B cell (primary cell): ENCODE measurements around the gene EXOSC2. TPM values are rescaled to one million over a fixed set of nuclear protein-coding genes. Genes with fewer than 3 reads are reported as not detected.

ENCODE experiments used
- ATAC-seq: fragments of 200-7000 bp; cut with Tn5 transposase; one replicate; pipeline ENCODE4 v1.10.0; 2021; ENCODE audit warnings: low read depth, mild to moderate bottlenecking, moderate number of reproducible peaks, moderate library complexity
- CTCF ChIA-PET: fragments of 350-600 bp; sonication (Branson Sonifier 250); formaldehyde crosslinking; loops from one replicate; lab custom pipeline; 2021; ENCODE audit warnings: antibody characterized with exemption, inconsistent platforms; lab: Charles Lee
- POLR2A ChIA-PET: fragments of 350-600 bp; sonication (Branson Sonifier 250); formaldehyde crosslinking; loops from one replicate; lab custom pipeline; 2021; ENCODE audit warnings: antibody characterized with exemption; lab: Charles Lee
- DNase-seq: peaks from one replicate; pipeline ENCODE4 v3.0.0; 2013
- H2AFZ ChIP-seq: 2 replicates; pipeline ENCODE4 v1.6.1; 2012; ENCODE audit warnings: mild to moderate bottlenecking, low read depth, low read length; ENCODE audit not compliant: insufficient read depth, poor library complexity, severe bottlenecking
- H3K27ac ChIP-seq, 2 donors: 1 replicate in 1 of 2; 2 replicates in 1 of 2; pipeline ENCODE4 v1.5.1; 2012 to 2013; ENCODE audit warnings: low read length in 2 of 2, mild to moderate bottlenecking in 2 of 2, moderate library complexity in 1 of 2
- H3K27me3 ChIP-seq, 4 experiments: fragments of 200-600 bp in 1 of 4; sonication (generic) in 1 of 4; replicated peaks in 1 of 4; 1 replicate in 2 of 4; 2 replicates in 2 of 4; pipeline versions ENCODE4 v1.6.1 to v1.7.0; 2013 to 2016; ENCODE audit warnings: low read length in 3 of 4, mild to moderate bottlenecking in 2 of 4, mixed read lengths in 1 of 4, moderate library complexity in 1 of 4; ENCODE audit not compliant: insufficient read depth in 4 of 4, control insufficient read depth in 3 of 4; ENCODE audit errors: control extremely low read depth in 1 of 4
- H3K36me3 ChIP-seq, 2 experiments: replicated peaks in 1 of 2; 1 replicate in 1 of 2; 2 replicates in 1 of 2; pipeline versions ENCODE4 v1.6.1 to v1.7.1; 2013; ENCODE audit warnings: low read length in 1 of 2; ENCODE audit not compliant: insufficient read depth in 2 of 2, control insufficient read depth in 1 of 2; ENCODE audit errors: control extremely low read depth in 1 of 2, extremely low read depth in 1 of 2
- H3K4me1 ChIP-seq, 2 donors: fragments of 200-600 bp in 1 of 2; sonication (generic) in 1 of 2; 1 replicate in 1 of 2; 2 replicates in 1 of 2; pipeline versions ENCODE4 v1.5.1 to v1.6.1; 2013 to 2017; ENCODE audit warnings: low read length in 2 of 2; ENCODE audit not compliant: control insufficient read depth in 2 of 2, insufficient read depth in 2 of 2
- H3K4me2 ChIP-seq: replicated peaks from 2 replicates; pipeline ENCODE3; 2012; ENCODE audit warnings: mild to moderate bottlenecking, low read depth, low read length; ENCODE audit not compliant: poor library complexity, severe bottlenecking
- H3K4me3 ChIP-seq, 5 experiments: fragments of 200-600 bp in 1 of 5; sonication (generic) in 1 of 5; 1 replicate in 3 of 5; 2 replicates in 2 of 5; pipeline versions ENCODE4 v1.5.1 to v1.7.0; 2011 to 2016; ENCODE audit warnings: low read length in 4 of 5, mild to moderate bottlenecking in 4 of 5, low read depth in 2 of 5, control low read depth in 1 of 5, moderate library complexity in 1 of 5; ENCODE audit not compliant: insufficient read depth in 1 of 5; ENCODE audit errors: control extremely low read depth in 1 of 5, extremely low read depth in 1 of 5
- H3K79me2 ChIP-seq: fragments of 200-600 bp; sonication (generic); one replicate; pipeline ENCODE4 v1.6.0; 2016; ENCODE audit warnings: low read length; ENCODE audit not compliant: control insufficient read depth, insufficient read depth
- H3K9ac ChIP-seq: fragments of 200-600 bp; sonication (generic); 2 replicates; pipeline ENCODE4 v1.6.1; 2017; ENCODE audit warnings: mild to moderate bottlenecking, low read length, moderate library complexity
- H3K9me3 ChIP-seq, 3 donors: one replicate each; pipeline versions ENCODE4 v1.6.1 to v1.7.1; 2013; ENCODE audit warnings: low read length in 2 of 3; ENCODE audit not compliant: control insufficient read depth in 2 of 3, insufficient read depth in 1 of 3; ENCODE audit errors: control extremely low read depth in 1 of 3
- H4K20me1 ChIP-seq: 2 replicates; pipeline ENCODE4 v1.6.0; 2012; ENCODE audit warnings: mild to moderate bottlenecking, low read length; ENCODE audit not compliant: insufficient read depth, control insufficient read depth, poor library complexity, severe bottlenecking
- H3K27ac Mint-ChIP-seq: one replicate; pipeline ENCODE4 v1.8.0; 2021; ENCODE audit warnings: mixed read lengths
- H3K27me3 Mint-ChIP-seq: one replicate; pipeline ENCODE4 v1.8.0; 2021; ENCODE audit warnings: mixed read lengths
- H3K4me1 Mint-ChIP-seq: one replicate; pipeline ENCODE4 v1.8.0; 2021; ENCODE audit warnings: mixed read lengths
- H3K4me3 Mint-ChIP-seq: one replicate; pipeline ENCODE4 v1.8.0; 2021; ENCODE audit warnings: mixed read lengths
- H3K9me3 Mint-ChIP-seq: one replicate; pipeline ENCODE4 v1.8.0; 2022; ENCODE audit warnings: mixed read lengths; ENCODE audit not compliant: insufficient read depth
- CTCF ChIP-seq: fragments of 200-600 bp; IDR thresholded peaks from one replicate; pipeline ENCODE4 v1.8.0; 2022; ENCODE audit warnings: antibody characterized with exemption, mild to moderate bottlenecking
- EZH2 ChIP-seq: IDR thresholded peaks from 2 replicates; pipeline ENCODE4 v1.6.1; 2012; ENCODE audit warnings: borderline replicate concordance, low read depth, mild to moderate bottlenecking, moderate library complexity, low read length; ENCODE audit not compliant: insufficient read depth, poor library complexity, severe bottlenecking
- WGBS: methylation state at CpG from one replicate; pipeline ENCODE4 v1.1.5; 2013; ENCODE audit warnings: missing lambda C conversion rate; ENCODE audit not compliant: insufficient coverage; 5-methylcytosine and 5-hydroxymethylcytosine counted together
- intact Hi-C: fragments of 100-400 bp; cut with micrococcal nuclease; formaldehyde crosslinking; loops from one replicate; pipeline ENCODE4 v1.10.0; 2022
- polyA plus RNA-seq: library from polyadenylated mRNA; depleted of rRNA; stranded (reverse); fragments of >200 nt; gene quantifications from 2 replicates; pipeline ENCODE4 v1.2.3, GENCODE V29; 2012
- total RNA-seq, 2 donors: library from RNA; stranded (reverse); fragments of 120-200 nt in 1 of 2; gene quantifications; 1 replicate in 1 of 2; 2 replicates in 1 of 2; pipeline versions ENCODE4 v1.2.3 to v1.2.4, GENCODE V29; 2013 to 2022

EXOSC2 gene
- total and polyA plus RNA-seq, 2 donors (not counting 1 experiment from before 2014, with no cell fraction given), result 31.5 to 53.3 TPM

GRCh38 chr9:130710822-130711352 lies 17.3 kb downstream of the EXOSC2 start:
- no peaks in the 10 kb centered on the region for H3K9me3 ChIP-seq
- ATAC-seq (no peak), DNase-seq (no peak)
- H4K20me1 ChIP-seq, result peaks cover 9% of the 10 kb centered on the region
- H3K27me3 ChIP-seq, result no peaks in the 10 kb centered on the region
- ChIA-PET CTCF (interaction anchor here (0.9 to 11.6 kb wide), 5 partner anchors 9 to 336 kb away, joined by 3 to 133 read pairs (median 17); partner anchors contain the start of gene EXOSC2), POLR2A (interaction anchor here (0.7 kb wide), 1 partner anchor 834 kb away, joined by 5 read pairs; no protein-coding TSS in a partner anchor)
- H3K9me3 Mint-ChIP-seq, result no peaks in the 10 kb centered on the region
- no peak overlapping the region for H3K9ac ChIP-seq
- intact Hi-C loops, result loop anchor here (5.0 kb wide), 1 partner anchor 416 kb away; the partner anchor contains the start of gene NUP214
- no peak overlapping the region for H2AFZ ChIP-seq
- peak overlapping the region; percentile 24 for H3K27ac Mint-ChIP-seq
- TF ChIP-seq EZH2, result no peak
- no peak for TF ChIP-seq CTCF
- H3K4me2 ChIP-seq, result no peak overlapping the region
- peak overlapping the region; percentile 18 for H3K4me3 Mint-ChIP-seq
- whole genome bisulfite sequencing, result 100% methylated on average over 5 of the region's 8 CpGs
- no peak overlapping the region for H3K4me3 ChIP-seq
- H3K27me3 Mint-ChIP-seq, result no peaks in the 10 kb centered on the region
- H3K4me1 Mint-ChIP-seq, result peaks cover 30% of the 10 kb centered on the region
- no peak overlapping the region for H3K27ac ChIP-seq
- H3K36me3 ChIP-seq, result no peaks in the 10 kb centered on the region
- H3K79me2 ChIP-seq, result peaks cover 30% of the 10 kb centered on the region
- H3K4me1 ChIP-seq, result peaks cover 24 to 32% of the 10 kb centered on the region in 2 donors

- H3K27me3 ChIP-seq, result no peaks in the 10 kb centered on the region
- no peak overlapping the region for H3K4me2 ChIP-seq
- H3K79me2 ChIP-seq, result peaks cover 36% of the 10 kb centered on the region
- no peaks in the 10 kb centered on the region for H3K9me3 ChIP-seq
- intact Hi-C loops, result loop anchor here (5.0 kb wide), 1 partner anchor 416 kb away; the partner anchor contains the start of gene NUP214
- 98% methylated on average over 7 of the region's 8 CpGs for WGBS
- ATAC-seq (no peak), DNase-seq (no peak)
- Mint-ChIP-seq H3K4me1 (peaks cover 32% of the 10 kb centered on the region), H3K9me3 (no peaks in the 10 kb centered on the region), H3K27me3 (no peaks in the 10 kb centered on the region), H3K27ac (no peak overlapping the region), H3K4me3 (peak overlapping the region; percentile 50)
- H3K36me3 ChIP-seq, result no peaks in the 10 kb centered on the region
- H4K20me1 ChIP-seq, result peaks cover 9% of the 10 kb centered on the region
- no peak overlapping the region for H3K9ac ChIP-seq
- H3K4me3 ChIP-seq, result no peak overlapping the region
- no peak for TF ChIP-seq EZH2
- POLR2A ChIA-PET, result interaction anchor here (0.7 kb wide), 1 partner anchor 833 kb away, joined by 5 read pairs; no protein-coding TSS in a partner anchor
- CTCF ChIA-PET, result interaction anchor here (0.9 to 11.6 kb wide), 4 partner anchors 17 to 335 kb away, joined by 3 to 133 read pairs (median 10); partner anchors contain the start of gene EXOSC2
- H2AFZ ChIP-seq, result no peak overlapping the region
- peaks cover 24 to 33% of the 10 kb centered on the region in 2 donors for H3K4me1 ChIP-seq
- no peak overlapping the region for H3K27ac ChIP-seq
Measured at GRCh38 chr9:130711469-130711868, 17.9 kb downstream of the EXOSC2 start.
